Mesothelial cell of epicardium (in vitro differentiated cells): ENCODE results near the gene SMARCD2. TPM values are rescaled to one million over a fixed set of nuclear protein-coding genes. Genes with fewer than 3 reads are reported as not detected.
A peak's percentile ranks its signal among the peaks of the same experiment; 100 is the strongest.
"Not testable (repeated sequence)": the region's sequence is repeated elsewhere in the genome, so short reads cannot be mapped to it uniquely, and the experiment has no call there.

Source experiments
- DNase-seq, 2 experiments: peaks; one replicate each; pipeline ENCODE4 v3.0.0; 2021; ENCODE audit warnings: low spot score in 2 of 2; ENCODE audit not compliant: unreplicated experiment in 2 of 2
- H3K27ac Mint-ChIP-seq: 2 replicates; pipeline ENCODE4 v1.8.0; 2021; ENCODE audit warnings: mixed read lengths
- H3K27me3 Mint-ChIP-seq: 2 replicates; pipeline ENCODE4 v1.8.0; 2021; ENCODE audit warnings: low read depth, mixed read lengths
- H3K36me3 Mint-ChIP-seq: 2 replicates; pipeline ENCODE4 v1.8.0; 2021; ENCODE audit warnings: mixed read lengths
- H3K4me1 Mint-ChIP-seq: 2 replicates; pipeline ENCODE4 v1.8.0; 2021; ENCODE audit warnings: mixed read lengths
- H3K4me3 Mint-ChIP-seq: 2 replicates; pipeline ENCODE4 v1.8.0; 2021; ENCODE audit warnings: mild to moderate bottlenecking, moderate library complexity, mixed read lengths
- H3K9me3 Mint-ChIP-seq: 2 replicates; pipeline ENCODE4 v1.8.0; 2021; ENCODE audit warnings: mixed read lengths
- total RNA-seq: library from RNA; stranded (reverse); gene quantifications from 3 replicates; pipeline ENCODE4 v1.2.1, GENCODE V29; 2021
- TF ChIP-seq, protein P1 (sequence below): fragments of 200-600 bp; sonication (generic); IDR thresholded peaks from one replicate; pipeline ENCODE4 v1.5.0; 2021; ENCODE audit warnings: antibody characterized with exemption; ENCODE audit not compliant: unreplicated experiment

The SMARCD2 gene
- 70.1 to 72.3 TPM (median 72.2 TPM) in 3 replicates for total RNA-seq

DNA sequence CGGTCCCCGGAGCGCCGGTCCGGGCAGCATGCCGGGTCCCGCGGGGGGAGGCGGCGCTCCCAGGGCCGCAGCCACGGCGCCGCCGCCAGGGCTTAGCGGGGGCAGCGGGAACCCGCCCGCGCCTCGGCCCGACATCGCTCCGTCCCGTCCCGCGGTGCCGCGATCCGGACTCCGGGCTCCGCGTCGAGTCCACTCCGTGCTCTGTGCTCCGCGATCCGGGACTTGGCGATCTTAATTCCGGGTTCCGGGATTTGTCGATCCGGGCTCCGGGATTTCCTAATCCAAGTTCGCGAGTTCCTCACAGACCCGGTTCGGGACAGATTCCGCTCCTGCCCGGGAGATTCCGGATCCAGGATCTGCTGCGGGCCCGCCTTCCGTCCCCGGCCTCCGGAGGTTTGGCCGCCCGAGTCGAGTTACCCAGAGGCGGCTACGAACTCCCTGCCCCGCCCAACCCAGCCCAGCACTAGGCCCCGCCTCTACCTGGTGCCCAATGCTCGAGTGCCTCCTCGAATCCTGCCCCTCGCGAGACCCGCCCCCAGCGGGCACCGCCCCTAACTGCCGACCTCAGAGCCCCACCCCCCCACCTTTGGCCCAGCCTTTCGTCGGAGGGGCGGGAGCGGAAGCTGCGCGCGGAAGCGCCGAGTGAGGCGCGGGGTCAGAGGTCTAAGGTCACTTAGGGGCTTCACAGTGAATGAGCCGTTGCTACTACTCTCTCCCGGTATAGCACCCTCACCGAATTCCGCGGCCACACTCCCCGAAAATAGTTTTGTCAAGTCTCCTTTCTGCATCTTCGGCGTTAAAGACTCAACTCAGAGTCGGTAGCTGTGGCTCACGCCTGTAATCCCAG lies at the start of gene SMARCD2:
TSS of gene SMARCD2 (minus strand) at position 146 of the 847 bp plus-strand sequence. CDS start at position 135, 11 bp downstream.
- H3K9me3 Mint-ChIP-seq = peaks cover under 1% of the 10 kb centered on the region
- no peaks in the 10 kb centered on the region for H3K36me3 Mint-ChIP-seq
- peak; percentile 87 to 94 for DNase-seq
- TF ChIP-seq, protein P1, sequence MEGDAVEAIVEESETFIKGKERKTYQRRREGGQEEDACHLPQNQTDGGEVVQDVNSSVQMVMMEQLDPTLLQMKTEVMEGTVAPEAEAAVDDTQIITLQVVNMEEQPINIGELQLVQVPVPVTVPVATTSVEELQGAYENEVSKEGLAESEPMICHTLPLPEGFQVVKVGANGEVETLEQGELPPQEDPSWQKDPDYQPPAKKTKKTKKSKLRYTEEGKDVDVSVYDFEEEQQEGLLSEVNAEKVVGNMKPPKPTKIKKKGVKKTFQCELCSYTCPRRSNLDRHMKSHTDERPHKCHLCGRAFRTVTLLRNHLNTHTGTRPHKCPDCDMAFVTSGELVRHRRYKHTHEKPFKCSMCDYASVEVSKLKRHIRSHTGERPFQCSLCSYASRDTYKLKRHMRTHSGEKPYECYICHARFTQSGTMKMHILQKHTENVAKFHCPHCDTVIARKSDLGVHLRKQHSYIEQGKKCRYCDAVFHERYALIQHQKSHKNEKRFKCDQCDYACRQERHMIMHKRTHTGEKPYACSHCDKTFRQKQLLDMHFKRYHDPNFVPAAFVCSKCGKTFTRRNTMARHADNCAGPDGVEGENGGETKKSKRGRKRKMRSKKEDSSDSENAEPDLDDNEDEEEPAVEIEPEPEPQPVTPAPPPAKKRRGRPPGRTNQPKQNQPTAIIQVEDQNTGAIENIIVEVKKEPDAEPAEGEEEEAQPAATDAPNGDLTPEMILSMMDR = no peak
- peaks cover 2% of the 10 kb centered on the region for H3K27me3 Mint-ChIP-seq
- H3K4me3 Mint-ChIP-seq = peak within 1 kb of the TSS; percentile 96
- H3K27ac Mint-ChIP-seq = peak within 1 kb of the TSS; percentile 95
- H3K4me1 Mint-ChIP-seq = peaks cover 37% of the 10 kb centered on the region

DNA sequence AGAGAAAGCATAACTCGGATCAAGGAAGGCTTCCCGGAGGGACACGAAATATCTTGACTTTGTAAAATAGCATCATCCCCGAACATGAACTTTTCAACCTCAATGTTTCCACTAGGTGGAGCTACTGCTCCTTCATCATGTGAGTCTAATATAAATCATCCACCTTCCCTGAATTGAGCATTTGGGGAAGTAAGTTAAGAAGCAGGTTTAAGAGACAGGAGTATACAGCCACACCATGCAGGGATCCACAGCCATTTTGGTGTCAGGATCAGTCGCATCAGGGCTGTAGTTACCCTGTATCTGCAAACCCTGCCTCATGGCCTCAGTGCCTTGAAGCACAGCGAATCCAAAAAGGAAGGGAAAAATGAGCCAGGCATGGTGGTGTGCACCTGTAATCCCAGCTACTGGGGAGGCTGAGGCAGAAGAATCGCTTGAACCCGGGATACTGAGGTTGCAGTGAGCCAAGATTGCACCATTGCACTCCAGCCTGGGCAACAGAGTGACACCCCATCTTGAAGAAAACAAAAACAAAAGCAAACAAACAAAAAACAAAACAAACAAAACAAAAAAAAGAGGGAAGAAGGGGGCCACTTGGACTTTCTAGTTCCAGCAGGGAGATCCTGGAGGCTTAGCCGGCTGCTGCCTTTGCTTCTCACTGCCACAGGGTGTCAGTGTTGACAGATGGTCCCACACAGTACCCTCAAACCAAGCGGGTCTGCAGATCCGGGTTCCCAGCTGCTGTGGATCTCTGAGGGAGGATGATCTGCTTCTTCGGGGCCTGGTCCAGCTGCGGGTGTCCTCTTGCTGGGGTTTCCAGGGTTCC lies 46.8 kb upstream of the SMARCD2 start:
- DNase-seq, H3K27ac Mint-ChIP-seq: not testable (repeated sequence)

GRCh38 chr17:63885119-63885518 lies 42.6 kb upstream of the SMARCD2 start:
- H3K36me3 Mint-ChIP-seq, H3K27me3 Mint-ChIP-seq, H3K9me3 Mint-ChIP-seq, H3K27ac Mint-ChIP-seq, H3K4me1 Mint-ChIP-seq, DNase-seq, H3K4me3 Mint-ChIP-seq: not testable (repeated sequence)

More for the DNA sequence above, 46.8 kb upstream of the SMARCD2 start:
- H3K27me3 Mint-ChIP-seq, H3K9me3 Mint-ChIP-seq, H3K36me3 Mint-ChIP-seq, H3K4me3 Mint-ChIP-seq: not testable (repeated sequence)
- peaks cover 12% of the 10 kb centered on the region for H3K4me1 Mint-ChIP-seq
- TF ChIP-seq, protein P1 = peak; percentile 53

DNA sequence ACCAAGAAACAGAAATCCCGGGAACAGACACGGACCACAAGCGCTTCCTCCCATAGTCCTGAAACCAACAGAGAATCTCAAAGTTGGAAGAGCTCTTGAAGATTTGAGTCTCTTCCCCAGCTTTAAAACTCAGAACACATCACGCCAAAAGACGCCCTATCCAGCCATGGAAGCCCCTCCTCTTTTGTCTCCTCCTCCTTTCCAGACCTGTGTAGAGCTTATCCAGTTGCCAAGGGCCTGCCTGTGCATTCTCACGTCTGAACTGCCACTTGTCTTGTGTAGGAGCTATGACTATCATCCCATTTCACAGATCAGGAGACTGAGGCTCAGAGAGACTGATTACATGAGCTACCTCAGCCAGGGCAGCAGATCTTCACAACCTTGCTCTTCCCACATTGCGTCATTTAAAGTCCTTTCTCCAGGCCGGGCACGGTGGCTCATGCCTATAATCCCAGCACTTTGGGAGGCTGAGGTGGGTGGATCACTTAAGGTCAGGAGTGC lies 40.2 kb upstream of the SMARCD2 start:
- H3K4me1 Mint-ChIP-seq, H3K36me3 Mint-ChIP-seq, H3K4me3 Mint-ChIP-seq: not testable (repeated sequence)

GRCh38 chr17:63881935-63882601 lies 39.6 kb upstream of the SMARCD2 start, which contains the start of gene GH2:
TSS of gene GH2 (minus strand) at chr17:63881944. CDS start at chr17:63881801, 143 bp downstream.
- TF ChIP-seq, protein P1 = peak; percentile 62
- H3K27ac Mint-ChIP-seq = no peak within 1 kb of the TSS
- no peaks in the 10 kb centered on the region for H3K4me1 Mint-ChIP-seq
- H3K4me3 Mint-ChIP-seq = no peak within 1 kb of the TSS
- peaks cover 19% of the 10 kb centered on the region for H3K27me3 Mint-ChIP-seq
- DNase-seq = peak in 1 of 2 experiments; percentile 73
- H3K36me3 Mint-ChIP-seq = no peaks in the 10 kb centered on the region
- H3K9me3 Mint-ChIP-seq = no peaks in the 10 kb centered on the region

More for the DNA sequence above, 40.2 kb upstream of the SMARCD2 start:
- not testable (repeated sequence) for H3K9me3 Mint-ChIP-seq, H3K27ac Mint-ChIP-seq, DNase-seq
- peaks cover 15% of the 10 kb centered on the region for H3K27me3 Mint-ChIP-seq

DNA sequence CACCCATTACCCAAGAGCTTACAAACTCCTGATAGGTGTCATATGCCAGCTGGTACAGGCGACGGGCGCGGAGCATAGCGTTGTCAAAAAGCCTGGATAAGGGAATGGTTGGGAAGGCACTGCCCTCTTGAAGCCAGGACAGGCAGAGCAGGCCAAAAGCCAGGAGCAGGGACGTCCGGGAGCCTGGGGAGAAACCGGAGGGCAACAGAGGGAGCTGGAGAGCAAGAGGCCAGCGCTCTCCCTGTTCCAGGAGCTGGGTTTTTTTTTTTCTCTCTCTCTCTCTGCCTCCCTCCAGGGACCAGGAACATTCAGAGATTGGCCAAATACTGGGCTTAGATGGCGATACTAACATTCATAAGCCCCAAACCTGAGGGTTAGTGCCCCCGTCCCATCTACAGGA lies 38.9 kb upstream of the SMARCD2 start:
- H3K4me1 Mint-ChIP-seq, H3K9me3 Mint-ChIP-seq, DNase-seq, H3K36me3 Mint-ChIP-seq, H3K27ac Mint-ChIP-seq, H3K4me3 Mint-ChIP-seq: not testable (repeated sequence)
- peaks cover 20% of the 10 kb centered on the region for H3K27me3 Mint-ChIP-seq
